Measurements from ENCODE around the gene PTER.

Gene PTER

GRCh38 chr10:16459423-16459939 lies 22.7 kb downstream of the PTER start:
- Histone ChIP-seq H3K4me1 (ENCODE audit: low read length) (no peaks in the 10 kb centered on the region), H3K9me3 (replicated peaks; ENCODE audit: insufficient read depth, low read length) (no peaks in the 10 kb centered on the region), H3K9ac (ENCODE audit: low read length) (no peak overlapping the region), H2AFZ (ENCODE audit: low read length) (no peak overlapping the region), H4K20me1 (ENCODE audit: insufficient read depth, low read length) (no peaks in the 10 kb centered on the region), H3K36me3 (replicated peaks; ENCODE audit: insufficient read depth, low read length) (no peaks in the 10 kb centered on the region; the same call in 1 of the 2 replicates), H3F3A (ENCODE audit: insufficient read depth, low read length) (no peaks in the 10 kb centered on the region), H3K79me2 (ENCODE audit: low read length) (no peaks in the 10 kb centered on the region), H3K4me2 (ENCODE audit: low read depth, low read length) (no peak overlapping the region), H3K4me3 (ENCODE audit: low read length) (no peak overlapping the region), H3K9me2 (replicated peaks; ENCODE audit: insufficient read depth, low read length) (no peaks in the 10 kb centered on the region), H3K27ac (ENCODE audit: low read length) (no peak overlapping the region), H3K27me3 (replicated peaks; ENCODE audit: insufficient read depth, low read length) (no peaks in the 10 kb centered on the region)
- no peak for TF ChIP-seq EZH2phosphoT487 (IDR thresholded peaks at IDR 0.05; ENCODE audit: low read length)
- TF ChIP-seq, protein P1, sequence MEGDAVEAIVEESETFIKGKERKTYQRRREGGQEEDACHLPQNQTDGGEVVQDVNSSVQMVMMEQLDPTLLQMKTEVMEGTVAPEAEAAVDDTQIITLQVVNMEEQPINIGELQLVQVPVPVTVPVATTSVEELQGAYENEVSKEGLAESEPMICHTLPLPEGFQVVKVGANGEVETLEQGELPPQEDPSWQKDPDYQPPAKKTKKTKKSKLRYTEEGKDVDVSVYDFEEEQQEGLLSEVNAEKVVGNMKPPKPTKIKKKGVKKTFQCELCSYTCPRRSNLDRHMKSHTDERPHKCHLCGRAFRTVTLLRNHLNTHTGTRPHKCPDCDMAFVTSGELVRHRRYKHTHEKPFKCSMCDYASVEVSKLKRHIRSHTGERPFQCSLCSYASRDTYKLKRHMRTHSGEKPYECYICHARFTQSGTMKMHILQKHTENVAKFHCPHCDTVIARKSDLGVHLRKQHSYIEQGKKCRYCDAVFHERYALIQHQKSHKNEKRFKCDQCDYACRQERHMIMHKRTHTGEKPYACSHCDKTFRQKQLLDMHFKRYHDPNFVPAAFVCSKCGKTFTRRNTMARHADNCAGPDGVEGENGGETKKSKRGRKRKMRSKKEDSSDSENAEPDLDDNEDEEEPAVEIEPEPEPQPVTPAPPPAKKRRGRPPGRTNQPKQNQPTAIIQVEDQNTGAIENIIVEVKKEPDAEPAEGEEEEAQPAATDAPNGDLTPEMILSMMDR (IDR thresholded peaks at IDR 0.05; ENCODE audit: low read length), result no peak
- no peak for TF ChIP-seq EZH2 (optimal IDR thresholded peaks at IDR 0.05; ENCODE audit: low read depth, low read length)
- no peak for DNase-seq

GRCh38 chr10:16466001-16466400 lies 29.2 kb downstream of the PTER start:
- Histone ChIP-seq H2AFZ (ENCODE audit: low read length) (no peak overlapping the region), H3K4me3 (ENCODE audit: low read length) (no peak overlapping the region), H3K27me3 (replicated peaks; ENCODE audit: insufficient read depth, low read length) (no peaks in the 10 kb centered on the region), H3K4me2 (ENCODE audit: low read depth, low read length) (no peak overlapping the region), H4K20me1 (ENCODE audit: insufficient read depth, low read length) (no peaks in the 10 kb centered on the region), H3K9me2 (replicated peaks; ENCODE audit: insufficient read depth, low read length) (no peaks in the 10 kb centered on the region), H3F3A (ENCODE audit: insufficient read depth, low read length) (no peaks in the 10 kb centered on the region), H3K9me3 (replicated peaks; ENCODE audit: insufficient read depth, low read length) (no peaks in the 10 kb centered on the region), H3K9ac (ENCODE audit: low read length) (no peak overlapping the region), H3K4me1 (ENCODE audit: low read length) (no peaks in the 10 kb centered on the region), H3K79me2 (ENCODE audit: low read length) (no peaks in the 10 kb centered on the region), H3K36me3 (replicated peaks; ENCODE audit: insufficient read depth, low read length) (no peaks in the 10 kb centered on the region; the same call in 1 of the 2 replicates), H3K27ac (ENCODE audit: low read length) (no peak overlapping the region)
- DNase-seq, result no peak
- TF ChIP-seq EZH2 (optimal IDR thresholded peaks at IDR 0.05; ENCODE audit: low read depth, low read length) (no peak), EZH2phosphoT487 (IDR thresholded peaks at IDR 0.05; ENCODE audit: low read length) (no peak)
- TF ChIP-seq, protein P1 (IDR thresholded peaks at IDR 0.05; ENCODE audit: low read length), result no peak

DNA sequence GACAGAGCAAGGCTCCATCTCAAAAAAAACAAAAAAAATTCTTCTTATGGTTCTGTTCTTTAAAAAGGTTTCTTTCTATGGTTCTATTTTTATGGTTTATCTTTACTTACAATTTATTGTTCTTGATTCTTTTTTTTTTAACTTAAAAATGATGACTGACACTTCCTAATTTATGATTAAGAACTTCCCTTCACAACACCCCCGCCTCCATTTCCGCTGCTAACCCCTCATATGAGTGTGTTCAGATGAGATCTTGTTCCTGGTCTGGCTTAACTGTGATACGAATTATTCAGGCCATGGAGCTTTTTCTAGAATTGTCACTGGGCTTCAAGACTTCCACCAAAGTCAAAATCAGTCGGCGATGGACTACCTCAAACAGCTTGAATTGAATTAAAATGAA lies 33.9 kb downstream of the PTER start:
- no peak overlapping the region for H3K9ac ChIP-seq (ENCODE audit: low read length)
- no peaks in the 10 kb centered on the region for H3K79me2 ChIP-seq (ENCODE audit: low read length)
- H3K36me3 ChIP-seq (replicated peaks; ENCODE audit: insufficient read depth, low read length), result no peaks in the 10 kb centered on the region
- H3K27ac ChIP-seq (ENCODE audit: low read length), result no peak overlapping the region
- H3K9me3 ChIP-seq (replicated peaks; ENCODE audit: insufficient read depth, low read length), result no peaks in the 10 kb centered on the region
- H3F3A ChIP-seq (ENCODE audit: insufficient read depth, low read length), result no peaks in the 10 kb centered on the region
- H3K4me3 ChIP-seq (ENCODE audit: low read length), result no peak overlapping the region
- H3K9me2 ChIP-seq (replicated peaks; ENCODE audit: insufficient read depth, low read length), result no peaks in the 10 kb centered on the region
- H3K27me3 ChIP-seq (replicated peaks; ENCODE audit: insufficient read depth, low read length), result no peaks in the 10 kb centered on the region
- H3K4me1 ChIP-seq (ENCODE audit: low read length), result no peaks in the 10 kb centered on the region
- H3K4me2 ChIP-seq (ENCODE audit: low read depth, low read length), result no peak overlapping the region
- no peak overlapping the region for H2AFZ ChIP-seq (ENCODE audit: low read length)
- TF ChIP-seq EZH2phosphoT487 (IDR thresholded peaks at IDR 0.05; ENCODE audit: low read length) (no peak), EZH2 (optimal IDR thresholded peaks at IDR 0.05; ENCODE audit: low read depth, low read length) (no peak)
- TF ChIP-seq, protein P1 (IDR thresholded peaks at IDR 0.05; ENCODE audit: low read length), result no peak
- DNase-seq, result no peak
- H4K20me1 ChIP-seq (ENCODE audit: insufficient read depth, low read length), result no peaks in the 10 kb centered on the region
